Measurements from ENCODE around the gene APP. TPM values are rescaled to one million over a fixed set of nuclear protein-coding genes. Genes with fewer than 3 reads are reported as not detected.

APP gene
- total RNA-seq, 1 donor from 2014 or later, result 1,137 TPM

DNA sequence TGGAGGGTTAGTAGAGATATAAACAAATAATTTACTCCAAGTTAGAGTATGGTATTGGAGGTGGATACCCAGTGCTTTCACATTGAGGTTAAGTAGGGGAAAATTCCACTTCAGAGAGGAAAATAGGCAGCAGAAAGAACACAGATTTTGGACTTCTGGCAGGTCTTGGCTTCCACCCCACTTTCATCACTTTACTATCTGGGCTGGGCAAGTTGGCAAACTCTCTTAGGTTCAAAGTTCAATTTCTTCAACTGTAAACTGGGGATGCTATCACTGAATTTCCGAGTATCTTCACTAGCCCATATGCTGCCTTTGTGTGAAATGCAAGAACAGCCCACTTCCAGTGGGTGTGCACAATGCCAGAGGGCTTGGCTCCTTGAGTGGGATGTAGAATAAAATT is 220.9 kb downstream of the APP start:
- no peak for TF ChIP-seq CTCF (IDR thresholded peaks at IDR 0.05; ENCODE audit: unreplicated experiment)
- peaks cover 9% of the 10 kb centered on the region for H3K4me1 Mint-ChIP-seq (ENCODE audit: unreplicated experiment)
- no peak overlapping the region for H3K27ac Mint-ChIP-seq (ENCODE audit: unreplicated experiment)
- peaks cover 57% of the 10 kb centered on the region for H3K36me3 Mint-ChIP-seq (ENCODE audit: low read depth, unreplicated experiment)
- H3K27me3 Mint-ChIP-seq (ENCODE audit: unreplicated experiment), result peaks cover 11% of the 10 kb centered on the region
- no peaks in the 10 kb centered on the region for H3K9me3 Mint-ChIP-seq (ENCODE audit: unreplicated experiment)
- H3K4me3 Mint-ChIP-seq (ENCODE audit: unreplicated experiment), result no peak overlapping the region
- no peak for DNase-seq (ENCODE audit: low spot score)

GRCh38 chr21:25944672-25945213 is 225.8 kb downstream of the APP start:
- Mint-ChIP-seq H3K36me3 (ENCODE audit: low read depth, unreplicated experiment) (peaks cover 37% of the 10 kb centered on the region), H3K27me3 (ENCODE audit: unreplicated experiment) (peaks cover 9% of the 10 kb centered on the region), H3K27ac (ENCODE audit: unreplicated experiment) (no peak overlapping the region), H3K4me1 (ENCODE audit: unreplicated experiment) (peaks cover 24% of the 10 kb centered on the region), H3K4me3 (ENCODE audit: unreplicated experiment) (peak overlapping the region; percentile 78), H3K9me3 (ENCODE audit: unreplicated experiment) (no peaks in the 10 kb centered on the region)
- no peak for DNase-seq (ENCODE audit: low spot score)
- TF ChIP-seq CTCF (IDR thresholded peaks at IDR 0.05; ENCODE audit: unreplicated experiment), result no peak

DNA sequence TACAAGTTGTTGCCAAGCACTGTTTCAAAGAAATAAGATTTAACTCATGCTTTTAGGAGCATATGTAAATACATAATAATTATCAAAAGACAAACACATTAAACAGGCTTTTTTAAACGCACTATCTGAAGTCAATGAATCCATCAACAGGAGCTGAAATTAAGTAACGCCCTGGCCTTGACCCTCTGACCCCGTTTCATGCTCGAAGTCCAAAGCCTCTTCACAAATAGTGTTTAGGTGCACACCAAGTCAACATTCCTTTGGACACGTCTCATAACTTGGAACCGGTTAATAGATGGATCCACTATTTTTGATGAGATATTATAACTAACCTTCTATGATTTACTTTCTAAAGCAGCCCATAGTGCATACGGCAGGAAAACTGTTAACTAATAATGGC is 226.5 kb downstream of the APP start:
- no peaks in the 10 kb centered on the region for H3K9me3 Mint-ChIP-seq (ENCODE audit: unreplicated experiment)
- DNase-seq (ENCODE audit: low spot score), result no peak
- H3K4me1 Mint-ChIP-seq (ENCODE audit: unreplicated experiment), result peaks cover 31% of the 10 kb centered on the region
- no peak for TF ChIP-seq CTCF (IDR thresholded peaks at IDR 0.05; ENCODE audit: unreplicated experiment)
- peaks cover 37% of the 10 kb centered on the region for H3K36me3 Mint-ChIP-seq (ENCODE audit: low read depth, unreplicated experiment)
- H3K27me3 Mint-ChIP-seq (ENCODE audit: unreplicated experiment), result peaks cover 9% of the 10 kb centered on the region
- H3K27ac Mint-ChIP-seq (ENCODE audit: unreplicated experiment), result no peak overlapping the region
- H3K4me3 Mint-ChIP-seq (ENCODE audit: unreplicated experiment), result no peak overlapping the region

DNA sequence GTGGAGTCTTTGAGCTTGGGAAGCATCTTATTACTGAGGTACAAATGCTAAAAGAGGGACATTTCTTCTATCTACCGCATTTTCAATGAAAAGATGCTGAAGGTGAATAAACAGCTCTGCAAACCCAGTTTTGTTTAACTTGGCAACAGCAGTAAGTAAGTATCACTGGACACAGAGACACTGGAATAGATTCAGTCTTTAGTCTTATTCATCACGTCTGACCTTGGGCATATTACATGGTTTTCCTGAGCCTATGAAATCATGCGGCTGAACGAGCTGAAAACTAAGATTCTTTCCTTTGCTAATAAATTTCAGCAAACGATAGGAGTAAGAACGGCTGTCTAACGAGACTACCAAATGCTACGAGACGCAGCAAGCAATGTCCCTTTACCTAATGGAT is 228.4 kb downstream of the APP start:
- no peaks in the 10 kb centered on the region for H3K9me3 Mint-ChIP-seq (ENCODE audit: unreplicated experiment)
- peaks cover 10% of the 10 kb centered on the region for H3K27me3 Mint-ChIP-seq (ENCODE audit: unreplicated experiment)
- no peak overlapping the region for H3K4me3 Mint-ChIP-seq (ENCODE audit: unreplicated experiment)
- H3K27ac Mint-ChIP-seq (ENCODE audit: unreplicated experiment), result no peak overlapping the region
- no peak for DNase-seq (ENCODE audit: low spot score)
- H3K4me1 Mint-ChIP-seq (ENCODE audit: unreplicated experiment), result peaks cover 44% of the 10 kb centered on the region
- peaks cover 33% of the 10 kb centered on the region for H3K36me3 Mint-ChIP-seq (ENCODE audit: low read depth, unreplicated experiment)
- TF ChIP-seq CTCF (IDR thresholded peaks at IDR 0.05; ENCODE audit: unreplicated experiment), result no peak

GRCh38 chr21:25939396-25939761 is 231.2 kb downstream of the APP start:
- Mint-ChIP-seq H3K4me3 (ENCODE audit: unreplicated experiment) (no peak overlapping the region), H3K27ac (ENCODE audit: unreplicated experiment) (peak overlapping the region; percentile 88), H3K4me1 (ENCODE audit: unreplicated experiment) (peaks cover 57% of the 10 kb centered on the region), H3K36me3 (ENCODE audit: low read depth, unreplicated experiment) (peaks cover 27% of the 10 kb centered on the region), H3K9me3 (ENCODE audit: unreplicated experiment) (no peaks in the 10 kb centered on the region), H3K27me3 (ENCODE audit: unreplicated experiment) (peaks cover 9% of the 10 kb centered on the region)
- TF ChIP-seq CTCF (IDR thresholded peaks at IDR 0.05; ENCODE audit: unreplicated experiment), result no peak
- DNase-seq (ENCODE audit: low spot score), result no peak
